K562 (cell line): ENCODE results near the gene BCKDHB. TPM values are rescaled to one million over a fixed set of nuclear protein-coding genes. Genes with fewer than 3 reads are reported as not detected.

Experiments
- ATF7 ChIP-seq: fragments of 450-650 bp; IDR thresholded peaks from 2 replicates; pipeline ENCODE4 v1.7.1; 2014; ENCODE audit warnings: mild to moderate bottlenecking, moderate library complexity
- IFI16 ChIP-seq: fragments of 250-450 bp; sonication (Bioruptor Pico); IDR thresholded peaks from 2 replicates; pipeline ENCODE4 v2.1.2; 2022; ENCODE audit warnings: mild to moderate bottlenecking, inconsistent platforms
- L3MBTL2 ChIP-seq: fragments of 450-650 bp; IDR thresholded peaks from 2 replicates; pipeline ENCODE4 v1.6.1; 2016; ENCODE audit warnings: mild to moderate bottlenecking, moderate library complexity
- NFXL1 ChIP-seq: fragments of 450-650 bp; formaldehyde crosslinking; IDR thresholded peaks from 2 replicates; pipeline ENCODE4 v1.4.0; 2021; ENCODE audit warnings: mild to moderate bottlenecking
- PML ChIP-seq: IDR thresholded peaks from 2 replicates; pipeline ENCODE4 v1.6.1; 2012; ENCODE audit warnings: low read length, inconsistent platforms
- POLR2A ChIP-seq: fragments of 450-650 bp; conservative IDR thresholded peaks from 2 replicates; pipeline ENCODE4 v1.6.1; 2016
- RBM25 ChIP-seq: fragments of 200-400 bp; formaldehyde crosslinking; IDR thresholded peaks from 2 replicates; pipeline ENCODE4 v1.6.1; 2018; ENCODE audit warnings: low read length, low read depth, moderate library complexity; ENCODE audit not compliant: severe bottlenecking
- RFX1 ChIP-seq: fragments of 450-650 bp; IDR thresholded peaks from 2 replicates; pipeline ENCODE4 v1.6.1; 2016; ENCODE audit warnings: mild to moderate bottlenecking, moderate library complexity
- SMC3 ChIP-seq: conservative IDR thresholded peaks from 2 replicates; pipeline ENCODE4 v1.6.1; 2011; ENCODE audit warnings: low read depth, low read length, improper control_type of control experiment; ENCODE audit not compliant: insufficient read depth
- ZBTB1 ChIP-seq: sonication (generic); formaldehyde crosslinking; IDR thresholded peaks from 2 replicates; pipeline ENCODE4 v1.8.1; 2023; ENCODE audit warnings: missing genetic modification reagents, low read depth, mild to moderate bottlenecking, borderline replicate concordance
- ZFP36 ChIP-seq: fragments of 150-350 bp; IDR thresholded peaks from 2 replicates; pipeline ENCODE4 v1.6.1; 2018; ENCODE audit warnings: low read length, low read depth; ENCODE audit not compliant: partially characterized antibody
- ZNF217 ChIP-seq: sonication (generic); formaldehyde crosslinking; IDR thresholded peaks from 2 replicates; pipeline ENCODE4 v1.8.0; 2022; ENCODE audit warnings: mild to moderate bottlenecking, missing genetic modification reagents
- ZNF778 ChIP-seq: fragments of 450-650 bp; formaldehyde crosslinking; IDR thresholded peaks from 2 replicates; pipeline ENCODE4 v1.4.0; 2020; ENCODE audit warnings: mild to moderate bottlenecking, moderate library complexity
- ZZZ3 ChIP-seq: fragments of 450-650 bp; IDR thresholded peaks from 2 replicates; pipeline ENCODE4 v1.6.1; 2016; ENCODE audit warnings: antibody characterized with exemption, mild to moderate bottlenecking, moderate library complexity
- polyA plus RNA-seq, 8 experiments: library from polyadenylated mRNA; depleted of rRNA in 4 of 8; stranded (reverse) in 5 of 8; unstranded in 3 of 8; fragments of >200 nt; fragmentation: Nextera tagmentation in 2 of 8; fragmentation: Illumina TruSeq in 1 of 8; extraction: Ambion mirVana in 2 of 8; extraction: Trizol in 1 of 8; gene quantifications; 2 replicates each; pipeline versions ENCODE4 v1.2.1 to v1.2.3, GENCODE V29; 2011 to 2014; ENCODE audit warnings: inconsistent platforms in 1 of 8, missing spikeins in 1 of 8
- total RNA-seq, 7 experiments: library from RNA; depleted of rRNA in 6 of 7; stranded (reverse); fragments of >200 nt in 6 of 7; fragmentation: Illumina TruSeq in 2 of 7; extraction: Trizol in 2 of 7; gene quantifications; 2 replicates each; pipeline versions ENCODE4 v1.2.1 to v1.2.3, GENCODE V29; 2011 to 2021; ENCODE audit warnings: low replicate concordance in 1 of 7
- TF ChIP-seq, protein P1 (sequence below), 2 experiments: IDR thresholded peaks; 2 replicates each; pipeline ENCODE4 v1.6.1; 2012; ENCODE audit warnings: improper control_type of control experiment in 2 of 2, low read depth in 2 of 2, low read length in 2 of 2, borderline replicate concordance in 1 of 2
- TF ChIP-seq, protein P2 (sequence below): sonication (generic); formaldehyde crosslinking; IDR thresholded peaks from 2 replicates; pipeline ENCODE4 v1.8.0; 2022; ENCODE audit warnings: mild to moderate bottlenecking, missing genetic modification reagents
- TF ChIP-seq, protein P3 (sequence below), 3 experiments: fragments of 200-800 bp in 1 of 3; fragments of 250-450 bp in 1 of 3; fragments of 450-650 bp in 1 of 3; sonication (Bioruptor Pico) in 1 of 3; sonication (Bioruptor generic) in 1 of 3; formaldehyde crosslinking in 1 of 3; IDR thresholded peaks; 2 replicates each; pipeline versions ENCODE4 v1.6.1 to v1.8.0; 2016 to 2022; ENCODE audit warnings: mild to moderate bottlenecking in 2 of 3, missing genetic modification characterization in 2 of 3, missing compliant biosample characterization in 1 of 3, moderate library complexity in 1 of 3

BCKDHB gene
- total and polyA plus RNA-seq, 9 of the 15 experiments (the other 6 are each of a cell fraction or from before 2014, with no cell fraction given), result 4.1 to 23.7 (median 7.5) TPM

- TF ChIP-seq, protein P1, sequence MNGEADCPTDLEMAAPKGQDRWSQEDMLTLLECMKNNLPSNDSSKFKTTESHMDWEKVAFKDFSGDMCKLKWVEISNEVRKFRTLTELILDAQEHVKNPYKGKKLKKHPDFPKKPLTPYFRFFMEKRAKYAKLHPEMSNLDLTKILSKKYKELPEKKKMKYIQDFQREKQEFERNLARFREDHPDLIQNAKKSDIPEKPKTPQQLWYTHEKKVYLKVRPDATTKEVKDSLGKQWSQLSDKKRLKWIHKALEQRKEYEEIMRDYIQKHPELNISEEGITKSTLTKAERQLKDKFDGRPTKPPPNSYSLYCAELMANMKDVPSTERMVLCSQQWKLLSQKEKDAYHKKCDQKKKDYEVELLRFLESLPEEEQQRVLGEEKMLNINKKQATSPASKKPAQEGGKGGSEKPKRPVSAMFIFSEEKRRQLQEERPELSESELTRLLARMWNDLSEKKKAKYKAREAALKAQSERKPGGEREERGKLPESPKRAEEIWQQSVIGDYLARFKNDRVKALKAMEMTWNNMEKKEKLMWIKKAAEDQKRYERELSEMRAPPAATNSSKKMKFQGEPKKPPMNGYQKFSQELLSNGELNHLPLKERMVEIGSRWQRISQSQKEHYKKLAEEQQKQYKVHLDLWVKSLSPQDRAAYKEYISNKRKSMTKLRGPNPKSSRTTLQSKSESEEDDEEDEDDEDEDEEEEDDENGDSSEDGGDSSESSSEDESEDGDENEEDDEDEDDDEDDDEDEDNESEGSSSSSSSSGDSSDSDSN (IDR thresholded peaks at IDR 0.05; ENCODE audit: borderline replicate concordance in 1 of 2, low read depth in 2 of 2, low read length in 2 of 2), result peak; percentile 47 to 61; a peak in 1 of 4 replicates
- TF ChIP-seq ZNF778 (no peak), ATF7 (peak; percentile 56), RBM25 (peak; percentile 16), ZNF217 (CRISPR knock-in tag) (no peak), NFXL1 (CRISPR knock-in tag) (no peak), RFX1 (no peak), IFI16 (no peak), POLR2A (peak; percentile 91), ZZZ3 (no peak), ZBTB1 (peak; percentile 60; the same call in 1 of the 2 replicates), PML (peak; percentile 29; the same call in 1 of the 2 replicates), L3MBTL2 (peak; percentile 76), ZFP36 (peak; percentile 2), SMC3 (no peak)
- TF ChIP-seq, protein P2, sequence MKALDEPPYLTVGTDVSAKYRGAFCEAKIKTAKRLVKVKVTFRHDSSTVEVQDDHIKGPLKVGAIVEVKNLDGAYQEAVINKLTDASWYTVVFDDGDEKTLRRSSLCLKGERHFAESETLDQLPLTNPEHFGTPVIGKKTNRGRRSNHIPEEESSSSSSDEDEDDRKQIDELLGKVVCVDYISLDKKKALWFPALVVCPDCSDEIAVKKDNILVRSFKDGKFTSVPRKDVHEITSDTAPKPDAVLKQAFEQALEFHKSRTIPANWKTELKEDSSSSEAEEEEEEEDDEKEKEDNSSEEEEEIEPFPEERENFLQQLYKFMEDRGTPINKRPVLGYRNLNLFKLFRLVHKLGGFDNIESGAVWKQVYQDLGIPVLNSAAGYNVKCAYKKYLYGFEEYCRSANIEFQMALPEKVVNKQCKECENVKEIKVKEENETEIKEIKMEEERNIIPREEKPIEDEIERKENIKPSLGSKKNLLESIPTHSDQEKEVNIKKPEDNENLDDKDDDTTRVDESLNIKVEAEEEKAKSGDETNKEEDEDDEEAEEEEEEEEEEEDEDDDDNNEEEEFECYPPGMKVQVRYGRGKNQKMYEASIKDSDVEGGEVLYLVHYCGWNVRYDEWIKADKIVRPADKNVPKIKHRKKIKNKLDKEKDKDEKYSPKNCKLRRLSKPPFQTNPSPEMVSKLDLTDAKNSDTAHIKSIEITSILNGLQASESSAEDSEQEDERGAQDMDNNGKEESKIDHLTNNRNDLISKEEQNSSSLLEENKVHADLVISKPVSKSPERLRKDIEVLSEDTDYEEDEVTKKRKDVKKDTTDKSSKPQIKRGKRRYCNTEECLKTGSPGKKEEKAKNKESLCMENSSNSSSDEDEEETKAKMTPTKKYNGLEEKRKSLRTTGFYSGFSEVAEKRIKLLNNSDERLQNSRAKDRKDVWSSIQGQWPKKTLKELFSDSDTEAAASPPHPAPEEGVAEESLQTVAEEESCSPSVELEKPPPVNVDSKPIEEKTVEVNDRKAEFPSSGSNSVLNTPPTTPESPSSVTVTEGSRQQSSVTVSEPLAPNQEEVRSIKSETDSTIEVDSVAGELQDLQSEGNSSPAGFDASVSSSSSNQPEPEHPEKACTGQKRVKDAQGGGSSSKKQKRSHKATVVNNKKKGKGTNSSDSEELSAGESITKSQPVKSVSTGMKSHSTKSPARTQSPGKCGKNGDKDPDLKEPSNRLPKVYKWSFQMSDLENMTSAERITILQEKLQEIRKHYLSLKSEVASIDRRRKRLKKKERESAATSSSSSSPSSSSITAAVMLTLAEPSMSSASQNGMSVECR (CRISPR knock-in tag), result 0 out of 2 replicates have a peak, but pooled peaks have one; percentile 42
- TF ChIP-seq, protein P3, sequence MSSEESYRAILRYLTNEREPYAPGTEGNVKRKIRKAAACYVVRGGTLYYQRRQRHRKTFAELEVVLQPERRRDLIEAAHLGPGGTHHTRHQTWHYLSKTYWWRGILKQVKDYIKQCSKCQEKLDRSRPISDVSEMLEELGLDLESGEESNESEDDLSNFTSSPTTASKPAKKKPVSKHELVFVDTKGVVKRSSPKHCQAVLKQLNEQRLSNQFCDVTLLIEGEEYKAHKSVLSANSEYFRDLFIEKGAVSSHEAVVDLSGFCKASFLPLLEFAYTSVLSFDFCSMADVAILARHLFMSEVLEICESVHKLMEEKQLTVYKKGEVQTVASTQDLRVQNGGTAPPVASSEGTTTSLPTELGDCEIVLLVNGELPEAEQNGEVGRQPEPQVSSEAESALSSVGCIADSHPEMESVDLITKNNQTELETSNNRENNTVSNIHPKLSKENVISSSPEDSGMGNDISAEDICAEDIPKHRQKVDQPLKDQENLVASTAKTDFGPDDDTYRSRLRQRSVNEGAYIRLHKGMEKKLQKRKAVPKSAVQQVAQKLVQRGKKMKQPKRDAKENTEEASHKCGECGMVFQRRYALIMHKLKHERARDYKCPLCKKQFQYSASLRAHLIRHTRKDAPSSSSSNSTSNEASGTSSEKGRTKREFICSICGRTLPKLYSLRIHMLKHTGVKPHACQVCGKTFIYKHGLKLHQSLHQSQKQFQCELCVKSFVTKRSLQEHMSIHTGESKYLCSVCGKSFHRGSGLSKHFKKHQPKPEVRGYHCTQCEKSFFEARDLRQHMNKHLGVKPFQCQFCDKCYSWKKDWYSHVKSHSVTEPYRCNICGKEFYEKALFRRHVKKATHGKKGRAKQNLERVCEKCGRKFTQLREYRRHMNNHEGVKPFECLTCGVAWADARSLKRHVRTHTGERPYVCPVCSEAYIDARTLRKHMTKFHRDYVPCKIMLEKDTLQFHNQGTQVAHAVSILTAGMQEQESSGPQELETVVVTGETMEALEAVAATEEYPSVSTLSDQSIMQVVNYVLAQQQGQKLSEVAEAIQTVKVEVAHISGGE (CRISPR knock-in tag; IDR thresholded peaks at IDR 0.05), result peak in 1 of 3 experiments; percentile 67; a peak in 1 of 6 replicates
Observed at GRCh38 chr6:80106418-80107235, at the start of gene BCKDHB (continued).
